GM12878 (cell line): Measurements from ENCODE around the gene KDF1. TPM values are rescaled to one million over a fixed set of nuclear protein-coding genes. Genes with fewer than 3 reads are reported as not detected.

Experiments used
- BACH1 ChIP-seq: fragments of 450-650 bp; IDR thresholded peaks from 2 replicates; pipeline ENCODE4 v1.6.1; 2017; ENCODE audit warnings: mild to moderate bottlenecking, borderline replicate concordance
- BMI1 ChIP-seq: fragments of 450-650 bp; IDR thresholded peaks from 2 replicates; pipeline ENCODE4 v1.6.1; 2016; ENCODE audit warnings: mild to moderate bottlenecking, moderate library complexity, borderline replicate concordance
- CBX5 ChIP-seq: sonication (generic); IDR thresholded peaks from 2 replicates; pipeline ENCODE4 v1.6.1; 2016; ENCODE audit warnings: low read depth, moderate library complexity, mild to moderate bottlenecking, inconsistent platforms
- CEBPB ChIP-seq, 2 experiments: fragments of 150-350 bp in 1 of 2; IDR thresholded peaks; 2 replicates each; pipeline ENCODE4 v1.6.1; 2012 to 2014; ENCODE audit warnings: low read depth in 2 of 2, low read length in 2 of 2, borderline replicate concordance in 1 of 2, inconsistent platforms in 1 of 2
- CREM ChIP-seq: IDR thresholded peaks from 2 replicates; pipeline ENCODE4 v1.6.1; 2014; ENCODE audit warnings: antibody characterized with exemption, low read depth
- CTCF ChIP-seq, 3 experiments: IDR thresholded peaks in 2 of 3; conservative IDR thresholded peaks in 1 of 3; 2 replicates each; pipeline ENCODE4 v1.5.1; 2011; ENCODE audit warnings: low read depth in 3 of 3, low read length in 3 of 3, mild to moderate bottlenecking in 3 of 3, control low read depth in 2 of 3, moderate library complexity in 2 of 3, inconsistent platforms in 1 of 3, mixed read lengths in 1 of 3; ENCODE audit not compliant: control insufficient read depth in 2 of 3, insufficient read depth in 1 of 3; ENCODE audit errors: extremely low read depth in 1 of 3
- E4F1 ChIP-seq: fragments of 450-650 bp; IDR thresholded peaks from 2 replicates; pipeline ENCODE4 v1.6.1; 2018; ENCODE audit warnings: borderline replicate concordance, mild to moderate bottlenecking; ENCODE audit not compliant: partially characterized antibody
- ELK1 ChIP-seq: IDR thresholded peaks from 2 replicates; pipeline ENCODE4 v1.6.1; 2012; ENCODE audit warnings: low read depth, low read length, improper control_type of control experiment
- MLLT1 ChIP-seq: fragments of 450-650 bp; IDR thresholded peaks from 2 replicates; pipeline ENCODE4 v1.6.1; 2016; ENCODE audit warnings: mild to moderate bottlenecking
- MXI1 ChIP-seq: fragments of 150-350 bp; IDR thresholded peaks from 2 replicates; pipeline ENCODE4 v1.6.1; 2011; ENCODE audit warnings: low read depth, mild to moderate bottlenecking, inconsistent platforms, low read length, improper control_type of control experiment
- PML ChIP-seq: IDR thresholded peaks from 2 replicates; pipeline ENCODE4 v1.6.1; 2012; ENCODE audit warnings: low read length, inconsistent platforms
- RUNX3 ChIP-seq: IDR thresholded peaks from 2 replicates; pipeline ENCODE4 v1.6.1; 2012; ENCODE audit warnings: low read length, inconsistent platforms
- STAT3 ChIP-seq: IDR thresholded peaks from 2 replicates; pipeline ENCODE4 v1.6.1; 2011; ENCODE audit warnings: low read depth, low read length, improper control_type of control experiment
- TCF12 ChIP-seq: IDR thresholded peaks from 2 replicates; pipeline ENCODE4 v1.6.1; 2011; ENCODE audit warnings: low read depth, mild to moderate bottlenecking, low read length
- ZBTB11 ChIP-seq: fragments of 450-650 bp; formaldehyde crosslinking; IDR thresholded peaks from 2 replicates; pipeline ENCODE4 v1.5.0; 2022; ENCODE audit warnings: mild to moderate bottlenecking, missing genetic modification characterization
- polyA plus RNA-seq, 11 experiments: library from polyadenylated mRNA; depleted of rRNA in 4 of 11; unstranded in 6 of 11; stranded (reverse) in 5 of 11; fragments of >200 nt; fragmentation: Nextera tagmentation in 4 of 11; fragmentation: Illumina TruSeq in 1 of 11; extraction: Ambion mirVana in 4 of 11; extraction: Trizol in 1 of 11; gene quantifications; 1 replicate in 1 of 11; 2 replicates in 10 of 11; pipeline versions ENCODE4 v1.2.1 to v1.2.3, GENCODE V29; 2011 to 2016; ENCODE audit warnings: inconsistent platforms in 2 of 11, missing spikeins in 2 of 11, low read depth in 1 of 11
- total RNA-seq, 4 experiments: library from RNA; depleted of rRNA in 3 of 4; stranded (reverse); fragments of >200 nt in 3 of 4; fragmentation: Illumina TruSeq in 1 of 4; extraction: Trizol in 1 of 4; gene quantifications; 2 replicates each; pipeline versions ENCODE4 v1.2.1 to v1.2.3, GENCODE V29; 2013 to 2021

The KDF1 gene
- total and polyA plus RNA-seq, 10 of the 15 experiments (the other 5 are each of a cell fraction or from before 2014, with no cell fraction given) = 0.03 to 0.13 (median 0.04) TPM; not detected in 7

- no peak for TF ChIP-seq E4F1
- 0 out of 2 replicates have a peak, but pooled peaks have one; percentile 25 for TF ChIP-seq CREM
- no peak for TF ChIP-seq STAT3
- TF ChIP-seq RUNX3 = peak; percentile 56
- no peak for TF ChIP-seq ELK1
- peak; percentile 68; the same call in 1 of the 2 replicates for TF ChIP-seq CBX5
- TF ChIP-seq TCF12 = no peak
- TF ChIP-seq MXI1 = peak; percentile 88
- TF ChIP-seq BACH1 = peak; percentile 18; the same call in 1 of the 2 replicates
- peak; percentile 99 for TF ChIP-seq MLLT1
- TF ChIP-seq CEBPB (IDR thresholded peaks at IDR 0.05; ENCODE audit: borderline replicate concordance in 1 of 2, low read depth in 2 of 2, low read length in 2 of 2) = no peak
- peak; percentile 19; the same call in 1 of the 2 replicates for TF ChIP-seq BMI1
- no peak for TF ChIP-seq ZBTB11
- no peak for TF ChIP-seq CTCF (IDR thresholded peaks at IDR 0.05 in 2 of 3, conservative IDR thresholded peaks at IDR 0.05 in 1 of 3; ENCODE audit: control insufficient read depth in 2 of 3, extremely low read depth in 1 of 3, insufficient read depth in 1 of 3, low read depth in 3 of 3, low read length in 3 of 3)
- TF ChIP-seq PML = peak; percentile 83; the same call in 1 of the 2 replicates
Observed at GRCh38 chr1:26900001-26900814, 60.1 kb downstream of the KDF1 start, which contains the start of gene GPATCH3 (continued).
